ENCODE data around the gene LINC00305. TPM values are rescaled to one million over a fixed set of nuclear protein-coding genes. Genes with fewer than 3 reads are reported as not detected.

Gene LINC00305
- total RNA-seq, 1 experiment from 2014 or later, result not detected

- intact Hi-C loops (cut with micrococcal nuclease), result no loop called here
- H3K27me3 Mint-ChIP-seq (ENCODE audit: insufficient read depth, unreplicated experiment), result peaks cover 91% of the 10 kb centered on the region
- ChIA-PET CTCF (interaction anchor here (0.5 kb wide), 1 partner anchor 377 kb away, joined by 3 read pairs; no protein-coding TSS in a partner anchor), POLR2A (no interaction called here)
- TF ChIP-seq CTCF (IDR thresholded peaks at IDR 0.05; ENCODE audit: unreplicated experiment), result no peak
- H3K4me1 Mint-ChIP-seq (ENCODE audit: insufficient read depth, unreplicated experiment), result no peaks in the 10 kb centered on the region
- no peaks in the 10 kb centered on the region for H3K36me3 Mint-ChIP-seq (ENCODE audit: insufficient read depth, unreplicated experiment)
- H3K27ac Mint-ChIP-seq (ENCODE audit: low read depth, unreplicated experiment), result no peak overlapping the region
- DNase-seq (ENCODE audit: unreplicated experiment), result no peak
- no TSS peak for BruUV-seq (replicated peaks)
- H3K4me3 Mint-ChIP-seq (ENCODE audit: unreplicated experiment), result no peak overlapping the region
- H3K9me3 Mint-ChIP-seq (ENCODE audit: unreplicated experiment), result no peaks in the 10 kb centered on the region
Measured at GRCh38 chr18:64032312-64032711, 116.6 kb downstream of the LINC00305 start.

DNA sequence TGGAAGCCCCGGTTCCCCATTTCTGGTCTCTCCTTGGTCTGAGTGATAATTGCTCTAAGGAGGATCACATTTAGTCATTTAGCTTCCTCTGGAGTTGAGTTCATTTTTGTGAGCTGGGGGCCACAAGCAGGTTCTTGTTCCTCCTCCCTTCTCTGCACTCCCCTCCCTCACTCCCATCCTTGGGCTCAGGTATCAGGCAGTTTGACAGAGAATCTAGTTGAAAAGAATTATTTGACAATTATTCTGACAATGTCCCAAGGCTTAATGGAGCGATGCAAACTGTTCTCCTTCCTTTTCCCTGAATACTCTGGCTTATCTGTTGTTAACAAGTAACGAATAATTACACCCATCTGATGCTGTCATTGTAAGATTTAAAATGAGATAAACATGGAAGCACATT lies 117.5 kb downstream of the LINC00305 start:
- POLR2A ChIA-PET, result no interaction called here
- H3K9me3 Mint-ChIP-seq (ENCODE audit: unreplicated experiment), result no peaks in the 10 kb centered on the region
- no peaks in the 10 kb centered on the region for H3K4me1 Mint-ChIP-seq (ENCODE audit: insufficient read depth, unreplicated experiment)
- DNase-seq (ENCODE audit: unreplicated experiment), result no peak
- BruUV-seq (replicated peaks), result no TSS peak
- TF ChIP-seq CTCF (IDR thresholded peaks at IDR 0.05; ENCODE audit: unreplicated experiment), result no peak
- no peak overlapping the region for H3K27ac Mint-ChIP-seq (ENCODE audit: low read depth, unreplicated experiment)
- no peak overlapping the region for H3K4me3 Mint-ChIP-seq (ENCODE audit: unreplicated experiment)
- peaks cover 91% of the 10 kb centered on the region for H3K27me3 Mint-ChIP-seq (ENCODE audit: insufficient read depth, unreplicated experiment)
- H3K36me3 Mint-ChIP-seq (ENCODE audit: insufficient read depth, unreplicated experiment), result no peaks in the 10 kb centered on the region
- CTCF ChIA-PET, result no interaction called here
- intact Hi-C loops (cut with micrococcal nuclease), result no loop called here

Other genes starting within 250 kb of the LINC00305 start
- gene SERPINB10, start 241.1 kb downstream of the LINC00305 start, total RNA-seq (2022), result not detected in 2 replicates
- gene HMSD, start 199.8 kb downstream of the LINC00305 start, total RNA-seq (2022), result not detected in 2 replicates
- gene SERPINB8, start 179.0 kb downstream of the LINC00305 start, total RNA-seq (2022), result 54.1 and 58.0 TPM in 2 replicates

All from MCF 10A (cell line).